Measurements from ENCODE around the gene SLC16A6.

DNA sequence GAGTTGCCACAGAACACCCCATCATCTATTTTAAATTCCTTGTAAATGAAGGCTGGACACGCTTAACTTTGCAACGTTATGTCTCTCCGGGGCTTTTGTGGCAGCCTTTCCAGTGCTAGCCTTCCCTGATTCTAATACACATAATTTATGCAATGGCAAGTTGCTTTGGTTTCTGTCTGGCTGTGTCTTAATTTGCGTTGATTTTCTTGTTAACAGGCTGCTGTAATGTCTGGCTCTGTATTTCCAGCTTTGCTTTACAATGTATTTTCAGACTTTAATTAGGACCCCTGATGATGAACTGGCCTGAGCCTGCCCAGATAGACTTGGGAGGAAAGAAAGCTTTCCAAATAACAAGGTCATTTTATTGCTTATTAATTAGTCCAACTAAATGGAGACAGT, 30.6 kb upstream of the SLC16A6 start:
- TF ChIP-seq, protein P1, sequence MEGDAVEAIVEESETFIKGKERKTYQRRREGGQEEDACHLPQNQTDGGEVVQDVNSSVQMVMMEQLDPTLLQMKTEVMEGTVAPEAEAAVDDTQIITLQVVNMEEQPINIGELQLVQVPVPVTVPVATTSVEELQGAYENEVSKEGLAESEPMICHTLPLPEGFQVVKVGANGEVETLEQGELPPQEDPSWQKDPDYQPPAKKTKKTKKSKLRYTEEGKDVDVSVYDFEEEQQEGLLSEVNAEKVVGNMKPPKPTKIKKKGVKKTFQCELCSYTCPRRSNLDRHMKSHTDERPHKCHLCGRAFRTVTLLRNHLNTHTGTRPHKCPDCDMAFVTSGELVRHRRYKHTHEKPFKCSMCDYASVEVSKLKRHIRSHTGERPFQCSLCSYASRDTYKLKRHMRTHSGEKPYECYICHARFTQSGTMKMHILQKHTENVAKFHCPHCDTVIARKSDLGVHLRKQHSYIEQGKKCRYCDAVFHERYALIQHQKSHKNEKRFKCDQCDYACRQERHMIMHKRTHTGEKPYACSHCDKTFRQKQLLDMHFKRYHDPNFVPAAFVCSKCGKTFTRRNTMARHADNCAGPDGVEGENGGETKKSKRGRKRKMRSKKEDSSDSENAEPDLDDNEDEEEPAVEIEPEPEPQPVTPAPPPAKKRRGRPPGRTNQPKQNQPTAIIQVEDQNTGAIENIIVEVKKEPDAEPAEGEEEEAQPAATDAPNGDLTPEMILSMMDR (IDR thresholded peaks at IDR 0.05 in 8 of 11, conservative IDR thresholded peaks at IDR 0.05 in 3 of 11) = no peak
- TF ChIP-seq POLR2AphosphoS5 (IDR thresholded peaks at IDR 0.05) (no peak), POLR2A (IDR thresholded peaks at IDR 0.05) (no peak)

Data from spleen (tissue), 7 donors.